Measurements from ENCODE around the gene PDLIM3. TPM values are rescaled to one million over a fixed set of nuclear protein-coding genes. Genes with fewer than 3 reads are reported as not detected.

PDLIM3 gene
- total and polyA plus RNA-seq, 2 experiments from 2014 or later, result 8.5 to 18.0 TPM

GRCh38 chr4:185467101-185467500, 68.2 kb downstream of the PDLIM3 start:
- peaks cover 33% of the 10 kb centered on the region for H3K4me1 Mint-ChIP-seq
- peaks cover 3% of the 10 kb centered on the region; the same call in 1 of the 3 replicates for H3K36me3 Mint-ChIP-seq (ENCODE audit: low read depth)
- no peak overlapping the region for H3K27ac Mint-ChIP-seq
- Histone ChIP-seq H3K79me2 (replicated peaks; ENCODE audit: insufficient read depth) (no peaks in the 10 kb centered on the region), H3K9me2 (ENCODE audit: insufficient read depth) (no peaks in the 10 kb centered on the region), H3K4me2 (no peak overlapping the region), H4K20me1 (replicated peaks; ENCODE audit: insufficient read depth) (no peaks in the 10 kb centered on the region), H3K4me3 (no peak overlapping the region), H3K27me3 (ENCODE audit: insufficient read depth) (peaks cover 12% of the 10 kb centered on the region), H3K27ac (ENCODE audit: low read depth) (no peak overlapping the region), H3K4me1 (ENCODE audit: insufficient read depth) (peaks cover 13% of the 10 kb centered on the region), H2AFZ (no peak overlapping the region), H3K36me3 (ENCODE audit: insufficient read depth) (no peaks in the 10 kb centered on the region), H3F3A (replicated peaks; ENCODE audit: low read depth) (no peaks in the 10 kb centered on the region)
- ATAC-seq (no peak), DNase-seq (ENCODE audit: low spot score) (no peak)
- H3K9me3 Mint-ChIP-seq, result no peaks in the 10 kb centered on the region
- peaks cover 13% of the 10 kb centered on the region for H3K27me3 Mint-ChIP-seq (ENCODE audit: insufficient read depth, low read depth, poor library complexity)
- TF ChIP-seq REST (IDR thresholded peaks at IDR 0.05; ENCODE audit: unreplicated experiment) (no peak), ETS1 (IDR thresholded peaks at IDR 0.05) (no peak), ZNF331 (CRISPR knock-in tag; IDR thresholded peaks at IDR 0.05; ENCODE audit: low read depth) (no peak), EZH2 (IDR thresholded peaks at IDR 0.05; ENCODE audit: low read depth, unreplicated experiment) (no peak), ZNF462 (CRISPR knock-in tag; IDR thresholded peaks at IDR 0.05) (no peak), JUNB (IDR thresholded peaks at IDR 0.05; ENCODE audit: unreplicated experiment) (no peak), POLR2AphosphoS5 (IDR thresholded peaks at IDR 0.05; ENCODE audit: low read depth) (no peak), CREB1 (CRISPR knock-in tag; IDR thresholded peaks at IDR 0.05; ENCODE audit: low read depth) (no peak), STAT1 (IDR thresholded peaks at IDR 0.05; ENCODE audit: unreplicated experiment) (no peak)
- TF ChIP-seq, protein P1, sequence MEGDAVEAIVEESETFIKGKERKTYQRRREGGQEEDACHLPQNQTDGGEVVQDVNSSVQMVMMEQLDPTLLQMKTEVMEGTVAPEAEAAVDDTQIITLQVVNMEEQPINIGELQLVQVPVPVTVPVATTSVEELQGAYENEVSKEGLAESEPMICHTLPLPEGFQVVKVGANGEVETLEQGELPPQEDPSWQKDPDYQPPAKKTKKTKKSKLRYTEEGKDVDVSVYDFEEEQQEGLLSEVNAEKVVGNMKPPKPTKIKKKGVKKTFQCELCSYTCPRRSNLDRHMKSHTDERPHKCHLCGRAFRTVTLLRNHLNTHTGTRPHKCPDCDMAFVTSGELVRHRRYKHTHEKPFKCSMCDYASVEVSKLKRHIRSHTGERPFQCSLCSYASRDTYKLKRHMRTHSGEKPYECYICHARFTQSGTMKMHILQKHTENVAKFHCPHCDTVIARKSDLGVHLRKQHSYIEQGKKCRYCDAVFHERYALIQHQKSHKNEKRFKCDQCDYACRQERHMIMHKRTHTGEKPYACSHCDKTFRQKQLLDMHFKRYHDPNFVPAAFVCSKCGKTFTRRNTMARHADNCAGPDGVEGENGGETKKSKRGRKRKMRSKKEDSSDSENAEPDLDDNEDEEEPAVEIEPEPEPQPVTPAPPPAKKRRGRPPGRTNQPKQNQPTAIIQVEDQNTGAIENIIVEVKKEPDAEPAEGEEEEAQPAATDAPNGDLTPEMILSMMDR (conservative IDR thresholded peaks at IDR 0.05; ENCODE audit: low read depth in 2 of 2), result no peak
- H3K4me3 Mint-ChIP-seq, result no peak overlapping the region

All from GM23338 (cell line).